ENCODE results near the gene ARAP3.

DNA sequence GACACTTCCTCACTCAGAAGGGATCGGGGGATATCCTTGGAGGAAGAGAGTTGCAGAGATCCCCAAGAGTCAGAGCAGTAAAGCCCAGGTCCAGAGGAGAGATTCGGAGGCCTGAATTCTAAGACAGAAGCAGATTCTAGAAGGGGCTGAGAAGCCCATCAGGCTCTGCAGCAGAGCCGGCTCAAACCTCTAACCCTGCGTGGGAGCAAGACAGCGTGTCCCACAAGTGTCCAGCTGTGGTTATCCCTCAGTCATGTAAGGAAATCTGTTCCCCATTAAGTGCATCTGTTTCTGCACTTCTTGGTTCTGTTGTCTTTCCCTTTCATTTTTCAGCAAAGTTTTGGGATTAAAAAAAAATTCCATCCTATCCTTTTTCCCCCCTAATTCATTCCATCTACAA, 58.4 kb downstream of the ARAP3 start:
- TF ChIP-seq, protein P1, sequence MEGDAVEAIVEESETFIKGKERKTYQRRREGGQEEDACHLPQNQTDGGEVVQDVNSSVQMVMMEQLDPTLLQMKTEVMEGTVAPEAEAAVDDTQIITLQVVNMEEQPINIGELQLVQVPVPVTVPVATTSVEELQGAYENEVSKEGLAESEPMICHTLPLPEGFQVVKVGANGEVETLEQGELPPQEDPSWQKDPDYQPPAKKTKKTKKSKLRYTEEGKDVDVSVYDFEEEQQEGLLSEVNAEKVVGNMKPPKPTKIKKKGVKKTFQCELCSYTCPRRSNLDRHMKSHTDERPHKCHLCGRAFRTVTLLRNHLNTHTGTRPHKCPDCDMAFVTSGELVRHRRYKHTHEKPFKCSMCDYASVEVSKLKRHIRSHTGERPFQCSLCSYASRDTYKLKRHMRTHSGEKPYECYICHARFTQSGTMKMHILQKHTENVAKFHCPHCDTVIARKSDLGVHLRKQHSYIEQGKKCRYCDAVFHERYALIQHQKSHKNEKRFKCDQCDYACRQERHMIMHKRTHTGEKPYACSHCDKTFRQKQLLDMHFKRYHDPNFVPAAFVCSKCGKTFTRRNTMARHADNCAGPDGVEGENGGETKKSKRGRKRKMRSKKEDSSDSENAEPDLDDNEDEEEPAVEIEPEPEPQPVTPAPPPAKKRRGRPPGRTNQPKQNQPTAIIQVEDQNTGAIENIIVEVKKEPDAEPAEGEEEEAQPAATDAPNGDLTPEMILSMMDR (conservative IDR thresholded peaks at IDR 0.05), result no peak
- TF ChIP-seq ZFX (IDR thresholded peaks at IDR 0.05), result no peak

Measured in C4-2B (cell line).